T-helper 17 cell (primary cell): Measurements from ENCODE around the gene ZNF333. TPM values are rescaled to one million over a fixed set of nuclear protein-coding genes. Genes with fewer than 3 reads are reported as not detected.
"Not testable (repeated sequence)": the region's sequence is repeated elsewhere in the genome, so short reads cannot be mapped to it uniquely, and the experiment has no call there.

Experiments used
- ATAC-seq: fragments of 150-1000 bp; cut with Tn5 transposase; 2 replicates; pipeline ENCODE4 v1.10.0; 2021; ENCODE audit warnings: mild to moderate bottlenecking, moderate library complexity
- DNase-seq, 3 donors: peaks; one replicate each; pipeline versions ENCODE4 v3.0.0 to v3.0.0-alpha.2; 2020 to 2021
- H3K9me3 ChIP-seq: one replicate; pipeline ENCODE4 v1.7.0; 2013; ENCODE audit warnings: low read length, mild to moderate bottlenecking; ENCODE audit not compliant: control insufficient read depth, poor library complexity, severe bottlenecking
- H3K27ac Mint-ChIP-seq: one replicate; pipeline ENCODE4 v1.8.0; 2022; ENCODE audit warnings: mild to moderate bottlenecking, moderate library complexity, mixed read lengths
- H3K27me3 Mint-ChIP-seq: one replicate; pipeline ENCODE4 v1.8.0; 2022; ENCODE audit warnings: mixed read lengths
- H3K36me3 Mint-ChIP-seq: one replicate; pipeline ENCODE4 v1.8.0; 2022; ENCODE audit warnings: low read depth, mixed read lengths
- H3K4me1 Mint-ChIP-seq: one replicate; pipeline ENCODE4 v1.8.0; 2022; ENCODE audit warnings: mild to moderate bottlenecking, mixed read lengths
- H3K4me3 Mint-ChIP-seq: one replicate; pipeline ENCODE4 v1.8.0; 2022; ENCODE audit warnings: mild to moderate bottlenecking, moderate library complexity, mixed read lengths
- total RNA-seq, 4 donors: library from RNA in 2 of 4; stranded (reverse) in 2 of 4; gene quantifications; one replicate each; pipeline ENCODE4 v1.2.3 and lab custom pipeline; 2022 to 2026

ZNF333 gene
- total RNA-seq, 2 donors from 2014 or later, result 17.6 to 22.7 TPM

DNA sequence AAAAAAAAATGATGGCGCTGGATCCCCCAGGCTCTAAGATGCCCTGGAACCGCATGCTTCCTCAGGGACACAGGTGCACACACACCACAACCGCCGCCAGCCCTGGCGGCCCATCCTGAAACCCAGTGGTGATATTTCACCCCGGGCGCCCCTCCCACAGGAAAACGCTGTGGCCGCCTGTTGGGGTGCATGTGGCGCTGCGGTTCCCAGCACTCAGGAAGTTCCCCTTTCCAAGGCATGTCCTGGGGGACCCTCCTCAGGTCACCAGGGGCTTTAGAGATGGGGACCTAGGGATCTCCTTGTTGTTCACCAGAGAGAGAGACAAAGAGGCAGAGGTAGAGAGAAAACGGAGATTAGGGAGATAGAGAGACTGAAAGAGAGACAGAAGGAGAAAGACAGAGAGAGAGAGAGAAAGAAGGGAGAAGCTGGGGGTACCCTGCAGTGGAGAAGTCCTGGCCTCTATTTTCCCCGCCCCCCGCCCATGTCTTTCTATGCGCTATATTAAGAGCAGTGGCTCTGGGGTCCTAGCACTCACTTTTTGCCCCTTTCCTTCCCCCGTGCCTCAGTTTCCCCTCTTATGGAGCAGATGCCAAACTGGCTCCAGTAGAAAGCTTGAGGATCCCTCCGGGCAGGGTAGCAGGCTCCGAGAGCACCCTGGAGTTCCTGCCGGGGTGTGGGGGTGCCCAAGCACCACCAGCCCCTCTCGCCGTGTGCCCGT is 86.2 kb downstream of the ZNF333 start:
- H3K36me3 Mint-ChIP-seq, result peaks cover 3% of the 10 kb centered on the region
- H3K4me1 Mint-ChIP-seq, result peaks cover 8% of the 10 kb centered on the region
- DNase-seq (no peak), ATAC-seq (no peak)
- H3K4me3 Mint-ChIP-seq, result peak overlapping the region; percentile 76
- peak overlapping the region; percentile 51 for H3K27ac Mint-ChIP-seq
- no peaks in the 10 kb centered on the region for H3K9me3 ChIP-seq
- peaks cover 46% of the 10 kb centered on the region for H3K27me3 Mint-ChIP-seq

DNA sequence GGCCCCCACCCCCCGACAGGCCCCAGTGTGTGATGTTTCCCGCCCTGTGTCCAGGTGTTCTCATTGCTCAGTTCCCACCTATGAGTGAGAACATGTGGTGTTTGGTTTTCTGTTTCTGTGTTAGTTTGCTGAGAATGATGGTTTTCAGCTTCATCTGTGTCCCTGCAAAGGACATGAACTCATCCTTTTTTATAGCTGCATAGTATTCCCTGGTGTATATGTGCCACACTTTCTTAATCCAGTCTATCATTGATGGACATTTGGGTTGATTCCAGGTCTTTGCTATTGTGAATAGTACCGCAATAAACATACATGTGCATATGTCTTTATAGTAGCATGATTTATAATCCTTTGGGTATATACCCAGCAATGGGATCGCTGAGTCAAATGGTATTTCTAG is 87.8 kb downstream of the ZNF333 start:
- not testable (repeated sequence) for ATAC-seq, H3K27ac Mint-ChIP-seq, H3K4me3 Mint-ChIP-seq, H3K4me1 Mint-ChIP-seq, H3K9me3 ChIP-seq, H3K36me3 Mint-ChIP-seq, DNase-seq
- peaks cover 46% of the 10 kb centered on the region for H3K27me3 Mint-ChIP-seq

- not testable (repeated sequence) for DNase-seq, H3K36me3 Mint-ChIP-seq, ATAC-seq, H3K9me3 ChIP-seq, H3K27ac Mint-ChIP-seq, H3K4me1 Mint-ChIP-seq, H3K4me3 Mint-ChIP-seq
- H3K27me3 Mint-ChIP-seq, result peaks cover 52% of the 10 kb centered on the region
These were observed 88.4 kb downstream of the ZNF333 start, which contains the start of gene ADGRE2 for GRCh38 chr19:14778110-14778845. ADGRE2 (minus strand) TSS chr19:14778560; CDS start chr19:14776756, 1,804 bp downstream.

- ATAC-seq, result no peak
- H3K9me3 ChIP-seq, result no peaks in the 10 kb centered on the region
- peaks cover 44% of the 10 kb centered on the region for H3K27me3 Mint-ChIP-seq
These were observed 89.3 kb downstream of the ZNF333 start for GRCh38 chr19:14779151-14779550.

DNA sequence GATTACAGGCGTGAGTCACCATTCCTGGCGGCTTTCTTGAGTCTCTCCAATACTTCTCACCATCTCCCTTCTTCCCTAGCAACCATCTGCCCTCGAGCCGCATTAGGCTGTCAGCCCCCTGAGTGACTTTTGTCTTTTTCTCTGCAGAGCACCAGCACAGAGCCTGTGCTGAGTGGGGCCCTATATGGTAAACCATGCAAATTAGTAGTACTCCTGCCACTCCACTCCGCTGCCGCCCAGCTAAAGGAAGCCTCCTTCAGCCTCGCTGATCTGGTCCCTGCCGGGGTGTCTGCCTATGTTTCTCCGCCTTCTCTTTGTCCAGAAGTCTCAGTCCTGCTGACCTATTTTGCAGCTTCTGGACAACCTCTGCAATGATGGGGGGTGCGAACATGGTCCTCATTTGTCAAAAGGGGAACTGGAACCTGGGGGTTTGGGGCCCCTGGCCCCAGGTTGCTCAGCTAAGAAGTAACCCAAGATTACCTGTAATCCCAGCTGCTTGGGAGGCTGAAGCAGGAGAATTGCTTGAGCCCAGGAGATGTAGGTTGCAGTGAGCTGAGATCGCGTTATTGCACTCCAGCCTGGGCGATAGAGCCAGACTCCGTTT is 90.9 kb downstream of the ZNF333 start:
- ATAC-seq, DNase-seq, H3K4me3 Mint-ChIP-seq, H3K27ac Mint-ChIP-seq, H3K36me3 Mint-ChIP-seq, H3K9me3 ChIP-seq: not testable (repeated sequence)
- H3K4me1 Mint-ChIP-seq, result peaks cover 13% of the 10 kb centered on the region
- H3K27me3 Mint-ChIP-seq, result peaks cover 53% of the 10 kb centered on the region

More at GRCh38 chr19:14779151-14779550, 89.3 kb downstream of the ZNF333 start:
- Mint-ChIP-seq H3K4me1 (peaks cover 8% of the 10 kb centered on the region), H3K4me3 (no peak overlapping the region), H3K27ac (no peak overlapping the region), H3K36me3 (peaks cover 3% of the 10 kb centered on the region)
- no peak for DNase-seq

- DNase-seq, ATAC-seq, H3K9me3 ChIP-seq, H3K4me3 Mint-ChIP-seq, H3K4me1 Mint-ChIP-seq, H3K36me3 Mint-ChIP-seq, H3K27ac Mint-ChIP-seq: not testable (repeated sequence)
- peaks cover 47% of the 10 kb centered on the region for H3K27me3 Mint-ChIP-seq
These were observed 92.1 kb downstream of the ZNF333 start for GRCh38 chr19:14781713-14782536.

DNA sequence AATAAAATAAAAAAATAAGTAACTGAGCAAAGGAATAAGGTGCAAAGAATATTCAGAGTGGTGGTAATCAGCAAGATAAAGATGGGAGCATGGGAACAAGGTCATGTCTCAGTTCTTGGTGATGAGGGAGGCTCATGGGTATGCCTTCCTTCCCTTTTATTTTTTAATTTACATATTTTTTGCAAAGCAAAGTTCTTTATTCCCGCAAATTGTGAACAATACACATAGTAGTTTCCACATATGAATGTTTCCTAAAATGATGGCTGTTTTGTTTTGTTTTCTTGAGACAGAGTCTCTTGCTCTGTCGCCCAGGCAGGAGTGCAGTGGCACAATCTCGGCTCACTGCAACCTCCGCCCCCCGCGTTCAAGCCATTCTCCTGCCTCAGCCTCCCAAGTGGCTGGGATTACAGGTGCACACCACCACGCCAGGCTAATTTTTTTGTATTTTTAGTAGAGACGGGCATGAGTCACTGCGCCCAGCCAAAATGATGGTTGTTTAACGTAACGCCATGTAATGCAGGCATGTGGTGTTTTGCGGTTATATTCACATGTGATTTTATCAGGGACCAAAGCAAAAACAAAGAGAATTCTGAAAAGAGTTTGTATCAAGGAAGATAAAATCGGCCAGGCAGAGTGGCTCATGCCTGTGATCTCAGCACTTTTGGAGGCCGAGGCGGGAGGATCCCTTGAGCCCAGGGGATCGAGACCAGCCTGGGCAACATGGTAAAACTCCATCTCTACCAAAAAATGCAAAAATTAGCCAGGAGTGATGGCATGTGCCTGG is 93.0 kb downstream of the ZNF333 start:
- no peaks in the 10 kb centered on the region for H3K9me3 ChIP-seq
- Mint-ChIP-seq H3K27ac (no peak overlapping the region), H3K4me3 (no peak overlapping the region), H3K36me3 (peaks cover 3% of the 10 kb centered on the region), H3K27me3 (peaks cover 46% of the 10 kb centered on the region), H3K4me1 (peaks cover 15% of the 10 kb centered on the region)
- DNase-seq, result no peak
- ATAC-seq, result no peak

Other genes starting within 250 kb of the ZNF333 start
- not detected for gene PTGER1, start 214.7 kb upstream of the ZNF333 start, total RNA-seq
- 10 to 100 TPM; 34.8 to 38.6 TPM for gene GIPC1, start 193.9 kb upstream of the ZNF333 start, total RNA-seq
- 100 to 1,000 TPM; 483 to 558 TPM for gene DNAJB1, start 171.7 kb upstream of the ZNF333 start, total RNA-seq
- gene TECR, start 160.5 kb upstream of the ZNF333 start, total RNA-seq, result 100 to 1,000 TPM; 111 to 125 TPM
- 10 to 100 TPM; 60.7 to 62.5 TPM for gene NDUFB7, start 118.0 kb upstream of the ZNF333 start, total RNA-seq
- gene CLEC17A, start 107.0 kb upstream of the ZNF333 start, total RNA-seq, result 1 to 10 TPM in 1 of 2 donors, under 1 TPM in 1; 0.34 to 2.4 TPM
- under 1 TPM in 1 of 2 donors, not detected in 1; 0.15 TPM for gene ADGRE3, start 15.2 kb upstream of the ZNF333 start, total RNA-seq
- gene ADGRE2, start 88.5 kb downstream of the ZNF333 start, total RNA-seq, result 10 to 100 TPM in 1 of 2 donors, 1 to 10 TPM in 1; 5.3 to 20.6 TPM
- not detected for gene OR7A5, start 145.1 kb downstream of the ZNF333 start, total RNA-seq
- not detected for gene OR7C1, start 145.1 kb downstream of the ZNF333 start, total RNA-seq
- gene OR7A10, start 158.9 kb downstream of the ZNF333 start, total RNA-seq, result not detected
- gene OR7A17, start 196.1 kb downstream of the ZNF333 start, total RNA-seq, result not detected